Activated CD4-positive, alpha-beta T cell treated with anti-CD3 and anti-CD28 coated beads, Interleukin-2, amount 10 ng/mL, durations not matched to agents 24 days and 14 days (primary cell): ENCODE data around the gene PIWIL1. TPM values are rescaled to one million over a fixed set of nuclear protein-coding genes. Genes with fewer than 3 reads are reported as not detected.

Source experiments
- DNase-seq: peaks from one replicate; pipeline ENCODE4 v3.0.0; 2022
- H3K27ac Mint-ChIP-seq: one replicate; pipeline ENCODE4 v1.8.0; 2022; ENCODE audit warnings: mild to moderate bottlenecking, mixed read lengths
- H3K27me3 Mint-ChIP-seq: one replicate; pipeline ENCODE4 v1.8.0; 2022; ENCODE audit warnings: mixed read lengths
- H3K36me3 Mint-ChIP-seq: one replicate; pipeline ENCODE4 v1.8.0; 2022; ENCODE audit warnings: low read depth, mild to moderate bottlenecking, mixed read lengths
- H3K4me1 Mint-ChIP-seq: one replicate; pipeline ENCODE4 v1.8.0; 2021; ENCODE audit warnings: mixed read lengths
- H3K4me3 Mint-ChIP-seq: one replicate; pipeline ENCODE4 v1.8.0; 2022; ENCODE audit warnings: mild to moderate bottlenecking, moderate library complexity, mixed read lengths
- H3K9me3 Mint-ChIP-seq: one replicate; pipeline ENCODE4 v1.8.0; 2021; ENCODE audit warnings: mixed read lengths
- intact Hi-C: fragments of 100-400 bp; cut with micrococcal nuclease; formaldehyde crosslinking; loops from one replicate; pipeline ENCODE4 v1.15.1; 2023
- total RNA-seq: library from RNA; stranded (reverse); gene quantifications from 2 replicates; pipeline ENCODE4 v1.2.3, GENCODE V29; 2022

Gene PIWIL1
- total RNA-seq, 1 donor from 2014 or later = not detected

DNA sequence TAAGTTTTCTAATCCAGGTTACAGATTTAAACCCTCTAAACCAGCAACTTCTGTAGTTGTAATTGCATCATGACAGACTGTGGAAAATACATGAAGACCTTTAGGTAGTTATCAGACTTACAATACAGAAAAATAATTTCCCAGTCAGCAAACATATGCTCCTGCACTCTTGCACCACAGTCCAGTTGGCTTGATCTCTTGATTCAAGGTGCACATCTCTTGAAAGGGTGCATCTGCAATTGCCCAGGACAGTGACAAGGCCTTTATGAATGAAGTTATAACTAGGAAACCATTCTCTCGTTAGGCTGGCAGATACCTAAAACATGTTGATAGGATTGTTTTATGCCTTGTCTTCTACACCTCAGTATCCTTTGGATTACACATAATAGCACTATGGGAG lies 7.6 kb downstream of the PIWIL1 start:
- H3K9me3 Mint-ChIP-seq = no peaks in the 10 kb centered on the region
- no peaks in the 10 kb centered on the region for H3K4me1 Mint-ChIP-seq
- no peaks in the 10 kb centered on the region for H3K36me3 Mint-ChIP-seq
- no peak for DNase-seq
- no peak overlapping the region for H3K4me3 Mint-ChIP-seq
- intact Hi-C loops = no loop called here
- H3K27me3 Mint-ChIP-seq = peaks cover 5% of the 10 kb centered on the region
- no peak overlapping the region for H3K27ac Mint-ChIP-seq

GRCh38 chr12:130347588-130347987 lies 9.9 kb downstream of the PIWIL1 start:
- DNase-seq = no peak
- Mint-ChIP-seq H3K27ac (no peak overlapping the region), H3K36me3 (no peaks in the 10 kb centered on the region), H3K9me3 (no peaks in the 10 kb centered on the region), H3K4me3 (no peak overlapping the region), H3K4me1 (no peaks in the 10 kb centered on the region), H3K27me3 (peaks cover 3% of the 10 kb centered on the region)
- intact Hi-C loops = no loop called here

DNA sequence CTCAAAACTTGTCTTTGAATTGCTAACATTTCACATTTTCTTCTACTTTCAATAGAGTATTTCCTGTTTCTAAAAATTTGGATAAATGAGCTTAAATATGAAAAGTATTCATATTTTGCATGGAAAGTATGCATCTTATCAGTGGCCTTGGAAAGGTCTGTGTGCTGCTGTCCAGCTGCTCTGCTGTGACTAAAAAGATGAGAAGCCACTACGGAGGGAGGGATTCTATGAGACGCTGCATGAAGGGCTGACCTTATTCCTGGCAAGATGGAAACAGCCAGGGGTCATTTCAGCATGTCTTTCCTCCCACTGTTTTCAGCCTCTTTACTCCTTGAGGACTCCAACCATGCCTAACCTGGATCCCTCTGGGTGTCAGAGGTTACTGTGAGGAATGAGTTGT lies 13.0 kb downstream of the PIWIL1 start:
- Mint-ChIP-seq H3K27ac (no peak overlapping the region), H3K27me3 (no peaks in the 10 kb centered on the region), H3K4me1 (peaks cover 2% of the 10 kb centered on the region), H3K36me3 (no peaks in the 10 kb centered on the region), H3K4me3 (no peak overlapping the region), H3K9me3 (no peaks in the 10 kb centered on the region)
- intact Hi-C loops = no loop called here
- no peak for DNase-seq

DNA sequence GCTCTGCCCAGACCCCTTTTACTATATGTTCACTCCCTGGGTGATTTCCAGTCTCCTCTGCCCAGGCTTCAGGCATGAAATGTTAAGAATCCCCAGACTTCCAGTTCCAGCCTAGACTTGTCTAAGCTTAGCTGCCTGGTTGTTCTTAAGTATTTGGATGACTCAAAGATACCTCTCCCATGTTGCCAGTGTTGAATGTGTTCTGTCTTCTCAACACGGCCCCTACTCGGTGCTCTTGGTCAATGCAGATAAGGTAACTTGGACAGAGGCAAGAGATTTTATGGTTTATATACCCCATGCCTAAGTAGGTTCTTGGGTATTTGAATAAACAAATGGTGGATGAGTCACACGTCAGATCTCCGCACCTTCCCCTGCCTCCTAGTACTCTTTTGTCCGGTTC lies 13.6 kb downstream of the PIWIL1 start:
- peaks cover 2% of the 10 kb centered on the region for H3K4me1 Mint-ChIP-seq
- no peak for DNase-seq
- H3K27me3 Mint-ChIP-seq = no peaks in the 10 kb centered on the region
- H3K4me3 Mint-ChIP-seq = no peak overlapping the region
- no peaks in the 10 kb centered on the region for H3K9me3 Mint-ChIP-seq
- no peak overlapping the region for H3K27ac Mint-ChIP-seq
- no peaks in the 10 kb centered on the region for H3K36me3 Mint-ChIP-seq
- intact Hi-C loops = no loop called here

DNA sequence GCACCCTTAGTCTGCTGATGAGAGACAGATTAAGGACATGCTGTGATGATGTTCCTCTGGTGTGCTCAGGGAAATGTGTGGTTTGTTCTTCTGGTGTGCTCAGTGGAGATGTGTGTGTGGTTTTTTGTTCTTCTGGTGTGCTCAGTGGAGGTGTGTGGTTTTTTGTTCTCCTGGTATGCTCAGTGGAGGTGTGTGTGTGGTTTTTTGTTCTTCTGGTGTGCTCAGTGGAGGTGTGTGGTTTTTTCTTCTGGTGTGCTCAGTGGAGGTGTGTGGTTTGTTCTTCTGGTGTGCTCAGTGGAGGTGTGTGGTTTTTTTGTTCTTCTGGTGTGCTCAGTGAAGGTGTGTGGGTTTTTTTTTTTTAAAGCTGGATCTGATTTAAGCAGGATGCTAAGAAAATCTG lies 15.4 kb downstream of the PIWIL1 start:
- Mint-ChIP-seq H3K27me3 (no peaks in the 10 kb centered on the region), H3K9me3 (no peaks in the 10 kb centered on the region), H3K27ac (no peak overlapping the region), H3K4me3 (no peak overlapping the region), H3K36me3 (no peaks in the 10 kb centered on the region), H3K4me1 (peaks cover 2% of the 10 kb centered on the region)
- DNase-seq = no peak
- intact Hi-C loops = no loop called here

GRCh38 chr12:130354407-130354806 lies 16.7 kb downstream of the PIWIL1 start:
- H3K9me3 Mint-ChIP-seq = no peaks in the 10 kb centered on the region
- intact Hi-C loops = no loop called here
- H3K36me3 Mint-ChIP-seq = no peaks in the 10 kb centered on the region
- DNase-seq = no peak
- H3K4me3 Mint-ChIP-seq = no peak overlapping the region
- no peak overlapping the region for H3K27ac Mint-ChIP-seq
- H3K4me1 Mint-ChIP-seq = peaks cover 2% of the 10 kb centered on the region
- H3K27me3 Mint-ChIP-seq = no peaks in the 10 kb centered on the region

DNA sequence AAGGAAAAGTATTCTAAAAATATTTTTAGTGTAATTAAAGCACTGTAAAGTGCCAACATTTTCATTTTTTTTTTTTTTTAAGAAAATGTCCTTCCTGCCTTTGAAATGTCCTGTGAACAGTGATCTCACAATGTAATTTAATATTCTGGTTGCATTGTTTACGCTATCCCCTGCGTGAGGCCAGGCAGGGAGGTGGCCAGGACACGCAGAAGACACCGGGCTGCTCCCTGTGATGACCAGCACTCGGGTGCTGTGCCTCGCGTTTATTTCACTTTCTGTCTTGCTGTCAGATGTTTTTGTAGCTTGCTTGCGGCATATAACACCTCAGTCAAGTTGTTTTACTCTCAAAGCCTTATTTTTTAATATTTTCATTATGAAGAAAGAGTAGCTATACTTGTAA lies 18.5 kb downstream of the PIWIL1 start:
- intact Hi-C loops = no loop called here
- Mint-ChIP-seq H3K27ac (no peak overlapping the region), H3K4me3 (no peak overlapping the region), H3K27me3 (no peaks in the 10 kb centered on the region), H3K36me3 (no peaks in the 10 kb centered on the region), H3K4me1 (peaks cover 2% of the 10 kb centered on the region), H3K9me3 (no peaks in the 10 kb centered on the region)
- DNase-seq = no peak

GRCh38 chr12:130357241-130357640 lies 19.6 kb downstream of the PIWIL1 start:
- Mint-ChIP-seq H3K9me3 (no peaks in the 10 kb centered on the region), H3K27me3 (no peaks in the 10 kb centered on the region), H3K4me3 (no peak overlapping the region), H3K4me1 (peaks cover 2% of the 10 kb centered on the region), H3K36me3 (no peaks in the 10 kb centered on the region), H3K27ac (no peak overlapping the region)
- DNase-seq = no peak
- intact Hi-C loops = no loop called here

- no peak for DNase-seq
- H3K4me1 Mint-ChIP-seq = peaks cover 2% of the 10 kb centered on the region
- intact Hi-C loops = no loop called here
- no peaks in the 10 kb centered on the region for H3K36me3 Mint-ChIP-seq
- no peaks in the 10 kb centered on the region for H3K9me3 Mint-ChIP-seq
- H3K4me3 Mint-ChIP-seq = no peak overlapping the region
- H3K27me3 Mint-ChIP-seq = no peaks in the 10 kb centered on the region
- H3K27ac Mint-ChIP-seq = no peak overlapping the region
These were observed 20.1 kb downstream of the PIWIL1 start for GRCh38 chr12:130357729-130358330.

DNA sequence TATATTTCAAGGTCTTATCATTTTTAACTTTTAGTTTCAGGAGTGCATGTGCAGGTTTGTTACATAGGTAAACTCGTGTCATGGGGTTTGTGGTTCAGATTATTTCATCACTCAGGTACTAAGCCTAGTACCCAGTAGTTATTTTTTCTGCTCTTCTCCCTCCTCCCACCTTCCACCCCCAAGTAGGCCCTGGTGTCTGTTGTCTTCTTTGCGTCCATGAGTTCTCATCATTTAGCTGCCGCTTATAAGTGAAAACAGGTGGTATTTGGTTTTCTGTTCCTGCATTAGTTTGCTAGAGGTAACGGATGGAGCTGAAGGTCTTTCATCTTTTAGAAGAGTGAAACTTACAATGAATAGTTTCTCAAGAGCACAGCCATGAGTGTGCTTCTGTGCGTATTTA lies 24.4 kb downstream of the PIWIL1 start:
- Mint-ChIP-seq H3K27me3 (no peaks in the 10 kb centered on the region), H3K36me3 (no peaks in the 10 kb centered on the region), H3K9me3 (no peaks in the 10 kb centered on the region), H3K4me1 (no peaks in the 10 kb centered on the region), H3K4me3 (no peak overlapping the region), H3K27ac (no peak overlapping the region)
- intact Hi-C loops = no loop called here
- DNase-seq = no peak

DNA sequence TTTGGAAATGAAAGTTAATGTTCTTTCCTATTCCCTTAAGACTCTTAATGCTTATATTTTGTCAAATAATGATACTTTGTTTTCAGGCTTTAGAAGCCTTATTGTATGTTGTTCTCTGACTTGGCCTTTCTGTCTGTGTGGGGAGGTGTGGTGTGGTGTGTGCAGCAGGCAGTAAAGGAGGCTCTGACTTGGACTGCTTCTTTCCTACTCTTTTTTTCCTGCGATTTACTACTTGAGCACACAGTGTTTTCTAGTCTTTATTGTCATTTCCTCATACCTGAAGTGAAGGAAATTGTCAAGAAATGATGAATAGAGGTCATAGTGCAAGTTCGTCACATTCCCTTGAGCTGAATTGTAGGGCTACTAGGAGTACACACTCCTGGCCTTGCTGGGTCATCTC lies 26.9 kb downstream of the PIWIL1 start:
- DNase-seq = no peak
- no peak overlapping the region for H3K4me3 Mint-ChIP-seq
- H3K36me3 Mint-ChIP-seq = no peaks in the 10 kb centered on the region
- H3K9me3 Mint-ChIP-seq = no peaks in the 10 kb centered on the region
- intact Hi-C loops = no loop called here
- H3K27me3 Mint-ChIP-seq = no peaks in the 10 kb centered on the region
- H3K27ac Mint-ChIP-seq = no peak overlapping the region
- H3K4me1 Mint-ChIP-seq = no peaks in the 10 kb centered on the region

DNA sequence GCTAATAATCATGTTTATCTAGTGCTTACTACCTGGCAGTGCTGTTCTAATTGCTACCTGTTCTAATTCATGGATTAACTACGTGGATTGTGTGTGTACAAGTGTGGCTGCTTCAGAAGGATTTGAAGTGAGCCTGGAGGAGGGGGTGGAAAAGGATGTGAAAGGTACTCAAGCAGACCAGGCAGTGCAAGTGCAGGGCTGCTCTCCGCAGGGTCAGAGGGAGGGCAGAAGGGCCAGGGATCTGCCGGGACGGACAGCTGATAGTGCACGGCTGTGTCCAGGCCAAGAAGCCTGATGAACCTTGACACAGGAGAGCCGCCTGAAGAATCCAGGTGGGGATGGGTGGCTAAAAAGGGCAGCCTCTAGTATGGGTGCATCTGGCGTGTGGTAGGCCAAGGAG lies 28.5 kb downstream of the PIWIL1 start:
- H3K9me3 Mint-ChIP-seq = no peaks in the 10 kb centered on the region
- no peaks in the 10 kb centered on the region for H3K4me1 Mint-ChIP-seq
- H3K36me3 Mint-ChIP-seq = no peaks in the 10 kb centered on the region
- intact Hi-C loops = no loop called here
- no peak overlapping the region for H3K4me3 Mint-ChIP-seq
- H3K27me3 Mint-ChIP-seq = no peaks in the 10 kb centered on the region
- no peak for DNase-seq
- no peak overlapping the region for H3K27ac Mint-ChIP-seq

GRCh38 chr12:130367003-130367402 lies 29.3 kb downstream of the PIWIL1 start:
- Mint-ChIP-seq H3K9me3 (no peaks in the 10 kb centered on the region), H3K27ac (no peak overlapping the region), H3K4me1 (no peaks in the 10 kb centered on the region), H3K36me3 (no peaks in the 10 kb centered on the region), H3K4me3 (no peak overlapping the region), H3K27me3 (no peaks in the 10 kb centered on the region)
- no peak for DNase-seq
- intact Hi-C loops = no loop called here

GRCh38 chr12:130367523-130367922 lies 29.8 kb downstream of the PIWIL1 start:
- intact Hi-C loops = no loop called here
- no peaks in the 10 kb centered on the region for H3K36me3 Mint-ChIP-seq

GRCh38 chr12:130369816-130370215 lies 32.1 kb downstream of the PIWIL1 start:
- H3K27me3 Mint-ChIP-seq = no peaks in the 10 kb centered on the region
- H3K4me1 Mint-ChIP-seq = no peaks in the 10 kb centered on the region

More at GRCh38 chr12:130367523-130367922, 29.8 kb downstream of the PIWIL1 start:
- H3K27me3 Mint-ChIP-seq = no peaks in the 10 kb centered on the region
- H3K27ac Mint-ChIP-seq = no peak overlapping the region
- H3K4me1 Mint-ChIP-seq = no peaks in the 10 kb centered on the region
- no peak for DNase-seq
- H3K9me3 Mint-ChIP-seq = no peaks in the 10 kb centered on the region
- H3K4me3 Mint-ChIP-seq = no peak overlapping the region

More at GRCh38 chr12:130369816-130370215, 32.1 kb downstream of the PIWIL1 start:
- Mint-ChIP-seq H3K36me3 (no peaks in the 10 kb centered on the region), H3K27ac (no peak overlapping the region), H3K9me3 (no peaks in the 10 kb centered on the region), H3K4me3 (no peak overlapping the region)
- intact Hi-C loops = no loop called here
- no peak for DNase-seq
